Measurements from ENCODE around the gene OR4D10. TPM values are rescaled to one million over a fixed set of nuclear protein-coding genes. Genes with fewer than 3 reads are reported as not detected.
"Not testable (repeated sequence)": the region's sequence is repeated elsewhere in the genome, so short reads cannot be mapped to it uniquely, and the experiment has no call there.

OR4D10 gene
- total and polyA plus RNA-seq, 2 of the 8 experiments (the other 6 are each of a cell fraction or from before 2014, with no cell fraction given), result not detected

GRCh38 chr11:59511675-59512074 is 38.6 kb downstream of the OR4D10 start (continued):
- TF ChIP-seq TBP (IDR thresholded peaks at IDR 0.05; ENCODE audit: low read depth, low read length), result no peak
- no peak for TF ChIP-seq BRCA1 (IDR thresholded peaks at IDR 0.05; ENCODE audit: low read depth, low read length)
- no peak for TF ChIP-seq SUZ12 (IDR thresholded peaks at IDR 0.05; ENCODE audit: low read length)
- no peak for TF ChIP-seq TCF12 (IDR thresholded peaks at IDR 0.05; ENCODE audit: low read depth, low read length)
- TF ChIP-seq SIX5 (IDR thresholded peaks at IDR 0.05; ENCODE audit: low read depth, low read length), result no peak
- no peak for TF ChIP-seq YY1 (IDR thresholded peaks at IDR 0.05; ENCODE audit: low read depth, low read length)

- CTCF ChIA-PET (ENCODE audit: partially characterized antibody), result interaction anchor here (1.1 to 1.3 kb wide), 4 partner anchors 8 to 338 kb away, joined by 3 read pairs; no protein-coding TSS in a partner anchor
- POLR2A ChIA-PET (ENCODE audit: partially characterized antibody); H3K9ac ChIP-seq (replicated peaks in 1 of 4; ENCODE audit: extremely low read depth in 1 of 4, low read depth in 3 of 4, low read length in 3 of 4); H3K27ac ChIP-seq (ENCODE audit: low read depth, low read length); H4K91ac ChIP-seq (replicated peaks; ENCODE audit: insufficient read length, low read length); H2BK15ac ChIP-seq (ENCODE audit: low read length); H3K23me2 ChIP-seq (ENCODE audit: low read depth, low read length); H4K20me1 ChIP-seq (replicated peaks in 1 of 2; ENCODE audit: control insufficient read depth in 1 of 2, insufficient read depth in 2 of 2, low read length in 2 of 2); H3K79me1 ChIP-seq (ENCODE audit: low read depth, low read length); H2AFZ ChIP-seq (ENCODE audit: low read length); H3K14ac ChIP-seq (ENCODE audit: insufficient read length); FAIRE-seq; DNase-seq (ENCODE audit: low read depth in 1 of 2, low spot score in 2 of 2); H2BK5ac ChIP-seq (ENCODE audit: low read depth, low read length); H3K4me3 ChIP-seq (ENCODE audit: extremely low read depth in 1 of 4, insufficient read depth in 2 of 4, low read depth in 3 of 4, low read length in 4 of 4); H2BK20ac ChIP-seq (ENCODE audit: low read length); H2AK5ac ChIP-seq (ENCODE audit: low read depth, low read length); H3K4me2 ChIP-seq (ENCODE audit: insufficient read depth in 1 of 2, low read depth in 2 of 2, low read length in 2 of 2); H3K4me1 ChIP-seq (replicated peaks in 1 of 4; ENCODE audit: control insufficient read depth in 3 of 4, insufficient read depth in 4 of 4, low read length in 3 of 4); H3K27me3 ChIP-seq (replicated peaks in 1 of 4; ENCODE audit: control insufficient read depth in 3 of 4, extremely low read depth in 1 of 4, insufficient read depth in 3 of 4, low read length in 3 of 4); H3K36me3 ChIP-seq (ENCODE audit: control insufficient read depth in 2 of 4, insufficient read depth in 4 of 4, low read length in 3 of 4); H4K8ac ChIP-seq (ENCODE audit: extremely low read depth, insufficient read depth, low read length); H2BK12ac ChIP-seq (ENCODE audit: low read depth, low read length); H3K23ac ChIP-seq (ENCODE audit: insufficient read length); H3K56ac ChIP-seq (replicated peaks; ENCODE audit: insufficient read length, low read depth, low read length); H3K9me3 ChIP-seq (ENCODE audit: insufficient read depth in 2 of 2, low read depth in 1 of 2, low read length in 1 of 2); H3K18ac ChIP-seq (ENCODE audit: extremely low read depth, low read length); H2BK120ac ChIP-seq (replicated peaks; ENCODE audit: low read depth, low read length); H3K4ac ChIP-seq (replicated peaks; ENCODE audit: insufficient read length, low read depth, low read length); H4K5ac ChIP-seq (ENCODE audit: insufficient read length, low read depth, low read length); H3K79me2 ChIP-seq (ENCODE audit: control insufficient read depth in 1 of 2, insufficient read depth in 2 of 2, low read length in 2 of 2): not testable (repeated sequence)
- 100% methylated on average over 1 of the region's 2 CpGs; no CpG with 5 or more reads in 1 of the 2 experiments for WGBS, 2 experiments (ENCODE audit: extremely low coverage in 1 of 2, insufficient coverage in 1 of 2, insufficient read length in 1 of 2, insufficient replicate concordance in 2 of 2, low coverage in 1 of 2, low lambda C conversion rate in 2 of 2, missing lambda C conversion rate in 1 of 2)
Observed at GRCh38 chr11:59520139-59520538, 47.0 kb downstream of the OR4D10 start.
